Activated T-helper 1 cell treated with anti-CD3 and anti-CD28 coated beads, Interleukin-12 subunit alpha, Interleukin-12 subunit beta, Interleukin-2, Interleukin-4 antibody, amounts not matched to agents 30 ng/mL and 10 ng/mL and 1 ng/mL, durations not matched to agents 14 hours and 24 hours and 36 hours (primary cell): Measurements from ENCODE around the gene VWC2. TPM values are rescaled to one million over a fixed set of nuclear protein-coding genes. Genes with fewer than 3 reads are reported as not detected.
A peak's percentile ranks its signal among the peaks of the same experiment; 100 is the strongest.

ENCODE experiments used
- DNase-seq: peaks from one replicate; pipeline ENCODE4 v3.0.0; 2021; ENCODE audit warnings: low spot score
- H3K27ac Mint-ChIP-seq: one replicate; pipeline ENCODE4 v1.8.0; 2021; ENCODE audit warnings: mild to moderate bottlenecking, mixed read lengths
- H3K27me3 Mint-ChIP-seq: one replicate; pipeline ENCODE4 v1.8.0; 2022; ENCODE audit warnings: mild to moderate bottlenecking, moderate library complexity, mixed read lengths; ENCODE audit not compliant: insufficient read depth
- H3K36me3 Mint-ChIP-seq: one replicate; pipeline ENCODE4 v1.8.0; 2021; ENCODE audit warnings: low read depth, mixed read lengths
- H3K4me1 Mint-ChIP-seq: one replicate; pipeline ENCODE4 v1.8.0; 2021; ENCODE audit warnings: low read depth, mixed read lengths
- H3K4me3 Mint-ChIP-seq: one replicate; pipeline ENCODE4 v1.8.0; 2021; ENCODE audit warnings: mild to moderate bottlenecking, moderate library complexity, mixed read lengths
- H3K9me3 Mint-ChIP-seq: one replicate; pipeline ENCODE4 v1.8.0; 2021; ENCODE audit warnings: mixed read lengths
- intact Hi-C: fragments of 100-400 bp; cut with micrococcal nuclease; formaldehyde crosslinking; loops from one replicate; pipeline ENCODE4 v1.15.1; 2024
- total RNA-seq: library from RNA; stranded (reverse); gene quantifications from 2 replicates; pipeline ENCODE4 v1.2.3, GENCODE V29; 2022

VWC2 gene
- total RNA-seq, 1 donor from 2014 or later, result not detected

GRCh38 chr7:49773936-49774458 lies 559 bp downstream of the VWC2 start:
- no peak overlapping the region for H3K4me3 Mint-ChIP-seq
- H3K36me3 Mint-ChIP-seq, result no peaks in the 10 kb centered on the region
- no peak overlapping the region for H3K27ac Mint-ChIP-seq
- DNase-seq, result no peak
- no peaks in the 10 kb centered on the region for H3K9me3 Mint-ChIP-seq
- no peaks in the 10 kb centered on the region for H3K4me1 Mint-ChIP-seq
- intact Hi-C loops, result no loop called here
- H3K27me3 Mint-ChIP-seq, result peaks cover 57% of the 10 kb centered on the region

GRCh38 chr7:49774459-49775064 lies 1.1 kb downstream of the VWC2 start:
- no peaks in the 10 kb centered on the region for H3K9me3 Mint-ChIP-seq
- DNase-seq, result no peak
- H3K4me1 Mint-ChIP-seq, result no peaks in the 10 kb centered on the region
- no peaks in the 10 kb centered on the region for H3K36me3 Mint-ChIP-seq
- H3K4me3 Mint-ChIP-seq, result no peak overlapping the region
- no peak overlapping the region for H3K27ac Mint-ChIP-seq
- intact Hi-C loops, result no loop called here
- H3K27me3 Mint-ChIP-seq, result peaks cover 57% of the 10 kb centered on the region

GRCh38 chr7:49775065-49775948 lies 1.9 kb downstream of the VWC2 start:
- Mint-ChIP-seq H3K4me3 (no peak overlapping the region), H3K27ac (no peak overlapping the region), H3K4me1 (no peaks in the 10 kb centered on the region), H3K36me3 (no peaks in the 10 kb centered on the region), H3K9me3 (no peaks in the 10 kb centered on the region), H3K27me3 (peaks cover 59% of the 10 kb centered on the region)
- intact Hi-C loops, result no loop called here
- DNase-seq, result no peak

- no peak overlapping the region for H3K4me3 Mint-ChIP-seq
- peaks cover 59% of the 10 kb centered on the region for H3K27me3 Mint-ChIP-seq
- no peaks in the 10 kb centered on the region for H3K4me1 Mint-ChIP-seq
- no peak overlapping the region for H3K27ac Mint-ChIP-seq
- H3K36me3 Mint-ChIP-seq, result no peaks in the 10 kb centered on the region
- no peaks in the 10 kb centered on the region for H3K9me3 Mint-ChIP-seq
- intact Hi-C loops, result no loop called here
- no peak for DNase-seq
These were observed 2.6 kb downstream of the VWC2 start for GRCh38 chr7:49775949-49776443.

GRCh38 chr7:49776994-49777393 lies 3.6 kb downstream of the VWC2 start:
- no peak overlapping the region for H3K27ac Mint-ChIP-seq
- no peak overlapping the region for H3K4me3 Mint-ChIP-seq
- H3K36me3 Mint-ChIP-seq, result no peaks in the 10 kb centered on the region
- H3K27me3 Mint-ChIP-seq, result peaks cover 49% of the 10 kb centered on the region
- intact Hi-C loops, result no loop called here
- no peaks in the 10 kb centered on the region for H3K9me3 Mint-ChIP-seq
- DNase-seq, result no peak
- no peaks in the 10 kb centered on the region for H3K4me1 Mint-ChIP-seq

- intact Hi-C loops, result no loop called here
- no peak for DNase-seq
- Mint-ChIP-seq H3K9me3 (no peaks in the 10 kb centered on the region), H3K27me3 (peaks cover 37% of the 10 kb centered on the region), H3K36me3 (no peaks in the 10 kb centered on the region), H3K4me1 (no peaks in the 10 kb centered on the region), H3K27ac (no peak overlapping the region), H3K4me3 (no peak overlapping the region)
These were observed 5.4 kb downstream of the VWC2 start for GRCh38 chr7:49778731-49779270.

- DNase-seq, result no peak
- Mint-ChIP-seq H3K27me3 (peaks cover 32% of the 10 kb centered on the region), H3K36me3 (no peaks in the 10 kb centered on the region), H3K27ac (no peak overlapping the region), H3K4me3 (no peak overlapping the region), H3K4me1 (no peaks in the 10 kb centered on the region), H3K9me3 (no peaks in the 10 kb centered on the region)
- intact Hi-C loops, result no loop called here
These were observed 7.5 kb downstream of the VWC2 start for GRCh38 chr7:49780953-49781352.

GRCh38 chr7:49781996-49782395 lies 8.6 kb downstream of the VWC2 start:
- Mint-ChIP-seq H3K9me3 (no peaks in the 10 kb centered on the region), H3K27ac (no peak overlapping the region), H3K27me3 (peaks cover 22% of the 10 kb centered on the region), H3K4me1 (no peaks in the 10 kb centered on the region), H3K4me3 (no peak overlapping the region), H3K36me3 (no peaks in the 10 kb centered on the region)
- no peak for DNase-seq
- intact Hi-C loops, result no loop called here

- peaks cover 12% of the 10 kb centered on the region for H3K27me3 Mint-ChIP-seq
- H3K4me3 Mint-ChIP-seq, result no peak overlapping the region
- no peak for DNase-seq
- H3K36me3 Mint-ChIP-seq, result no peaks in the 10 kb centered on the region
- H3K9me3 Mint-ChIP-seq, result peaks cover 4% of the 10 kb centered on the region
- H3K4me1 Mint-ChIP-seq, result no peaks in the 10 kb centered on the region
- intact Hi-C loops, result no loop called here
- H3K27ac Mint-ChIP-seq, result no peak overlapping the region
These were observed 10.0 kb downstream of the VWC2 start for GRCh38 chr7:49783446-49783845.

GRCh38 chr7:49787980-49788379 lies 14.5 kb downstream of the VWC2 start:
- no peak for DNase-seq
- Mint-ChIP-seq H3K27me3 (peaks cover 1% of the 10 kb centered on the region), H3K27ac (peak overlapping the region; percentile 1), H3K4me1 (no peaks in the 10 kb centered on the region), H3K9me3 (peaks cover 11% of the 10 kb centered on the region), H3K36me3 (no peaks in the 10 kb centered on the region), H3K4me3 (no peak overlapping the region)
- intact Hi-C loops, result no loop called here

- Mint-ChIP-seq H3K4me1 (no peaks in the 10 kb centered on the region), H3K27me3 (peaks cover 1% of the 10 kb centered on the region), H3K27ac (peak overlapping the region; percentile 1), H3K9me3 (peaks cover 11% of the 10 kb centered on the region), H3K36me3 (no peaks in the 10 kb centered on the region), H3K4me3 (no peak overlapping the region)
- intact Hi-C loops, result no loop called here
- no peak for DNase-seq
These were observed 15.1 kb downstream of the VWC2 start for GRCh38 chr7:49788455-49789059.

- Mint-ChIP-seq H3K27me3 (peaks cover 2% of the 10 kb centered on the region), H3K4me1 (no peaks in the 10 kb centered on the region), H3K27ac (no peak overlapping the region), H3K36me3 (no peaks in the 10 kb centered on the region), H3K4me3 (no peak overlapping the region), H3K9me3 (peaks cover 11% of the 10 kb centered on the region)
- DNase-seq, result no peak
- intact Hi-C loops, result loop anchor here (5.0 kb wide), 1 partner anchor 787 kb away; no protein-coding TSS in a partner anchor
These were observed 16.3 kb downstream of the VWC2 start for GRCh38 chr7:49789736-49790135.
